HG02840 (cell line): Measurements from ENCODE around the gene ATP11B.
"Not testable (repeated sequence)": the region's sequence is repeated elsewhere in the genome, so short reads cannot be mapped to it uniquely, and the experiment has no call there.

ENCODE experiments used
- ATAC-seq: cut with Tn5 transposase; IDR thresholded peaks from one replicate; pipeline ENCODE4 v1.9.1; 2021; ENCODE audit warnings: mild to moderate bottlenecking, moderate library complexity, moderate number of reproducible peaks; ENCODE audit not compliant: unreplicated experiment, low FRiP score

The ATP11B gene

DNA sequence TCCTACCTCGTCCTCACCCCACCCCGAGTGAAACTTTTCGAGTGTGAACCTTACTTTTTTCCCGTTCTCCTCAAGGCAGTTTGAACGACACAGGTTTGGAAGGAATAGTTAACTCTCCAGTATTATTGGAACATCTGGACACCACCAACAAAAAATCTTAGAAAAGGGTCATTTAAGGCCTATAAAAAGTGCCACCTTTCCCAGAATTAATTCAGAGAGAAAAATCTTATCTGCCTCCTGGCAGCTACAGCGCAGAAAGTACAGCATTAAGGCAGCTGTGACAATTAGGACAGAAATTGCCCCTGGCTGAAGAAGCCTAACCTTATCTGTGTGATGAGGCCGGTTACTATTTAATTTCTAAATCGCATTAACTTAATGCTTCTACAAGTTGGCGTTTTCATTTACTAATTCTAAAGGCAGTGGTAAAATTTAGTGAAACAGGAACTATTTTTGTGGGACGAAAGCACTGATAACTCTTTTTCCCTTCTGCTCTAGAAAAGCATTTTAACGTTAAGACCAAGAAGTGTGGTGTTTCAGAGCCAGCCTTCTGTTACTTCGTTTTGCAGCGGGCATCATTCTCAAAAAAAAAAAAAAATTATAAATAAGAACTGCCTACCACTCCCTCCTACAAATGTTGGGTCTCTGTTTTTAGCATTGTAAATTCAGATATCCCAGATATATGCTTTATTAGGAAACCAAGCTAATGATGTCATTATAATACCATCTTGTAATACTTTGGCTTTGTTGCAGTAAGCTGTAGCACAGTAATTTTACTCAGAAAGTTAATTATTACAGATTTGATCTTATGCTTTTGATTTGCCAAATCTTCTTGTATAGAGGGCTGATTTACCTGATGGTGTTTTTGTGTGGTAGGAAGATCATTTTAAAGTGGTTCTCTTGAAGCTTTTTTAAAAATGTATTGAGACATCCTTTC is 1.4 kb downstream of the ATP11B start:
- ATAC-seq: no peak

DNA sequence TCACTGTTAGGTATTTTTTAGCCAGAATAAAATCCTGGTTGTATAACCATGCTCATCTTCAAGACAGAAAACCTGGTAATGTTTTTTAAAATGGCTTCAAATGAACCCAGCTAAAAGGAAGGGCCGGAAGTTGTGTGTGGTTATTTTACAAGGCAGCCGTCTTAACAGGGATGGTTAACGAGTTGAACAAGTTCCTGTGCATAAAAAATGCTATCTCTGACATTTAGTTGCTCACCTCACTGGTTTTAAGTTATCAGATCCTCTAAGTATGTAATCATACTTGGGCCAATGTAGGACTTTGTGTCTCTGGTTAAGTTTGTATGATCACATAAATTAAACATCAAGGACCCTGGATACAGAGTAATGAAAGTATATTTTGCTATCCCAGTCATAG is 2.1 kb downstream of the ATP11B start:
- no peak for ATAC-seq

DNA sequence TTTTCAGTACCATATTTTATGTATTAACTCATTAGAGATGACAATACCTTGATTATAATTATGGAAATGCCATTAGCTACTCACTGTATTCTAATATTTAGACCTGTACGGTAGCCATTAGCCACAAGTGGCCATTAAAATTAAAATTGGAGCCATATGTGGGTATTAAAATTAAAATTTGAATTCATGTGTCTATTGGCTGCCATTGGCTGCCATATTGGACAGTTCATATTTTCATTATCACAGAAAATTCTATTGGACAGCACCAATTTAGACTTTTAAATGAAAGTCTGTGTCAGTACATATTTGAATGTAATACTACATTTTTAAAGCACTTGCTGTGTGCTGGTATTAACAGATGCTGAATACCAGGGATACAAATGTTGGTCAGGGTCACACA is 3.0 kb downstream of the ATP11B start:
- ATAC-seq: no peak

DNA sequence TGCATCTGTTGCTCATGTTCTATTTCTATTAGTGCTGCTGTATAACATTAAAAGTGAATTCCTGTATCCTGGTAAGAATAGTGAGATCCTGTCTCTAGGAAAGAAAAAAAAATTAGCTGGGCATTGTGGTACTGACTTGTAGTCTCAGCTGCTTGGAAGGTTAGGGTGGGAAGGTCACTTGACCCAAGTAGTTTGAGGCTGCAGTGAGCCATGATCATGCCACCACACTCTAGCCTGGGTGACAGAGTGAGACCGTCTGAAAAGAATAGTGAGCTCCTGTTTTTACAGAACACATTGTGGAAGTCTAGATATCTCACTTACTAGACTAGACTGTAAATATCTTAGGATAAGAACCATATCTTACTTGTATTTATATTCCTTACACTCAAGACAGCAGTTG is 4.6 kb downstream of the ATP11B start:
- ATAC-seq: no peak

DNA sequence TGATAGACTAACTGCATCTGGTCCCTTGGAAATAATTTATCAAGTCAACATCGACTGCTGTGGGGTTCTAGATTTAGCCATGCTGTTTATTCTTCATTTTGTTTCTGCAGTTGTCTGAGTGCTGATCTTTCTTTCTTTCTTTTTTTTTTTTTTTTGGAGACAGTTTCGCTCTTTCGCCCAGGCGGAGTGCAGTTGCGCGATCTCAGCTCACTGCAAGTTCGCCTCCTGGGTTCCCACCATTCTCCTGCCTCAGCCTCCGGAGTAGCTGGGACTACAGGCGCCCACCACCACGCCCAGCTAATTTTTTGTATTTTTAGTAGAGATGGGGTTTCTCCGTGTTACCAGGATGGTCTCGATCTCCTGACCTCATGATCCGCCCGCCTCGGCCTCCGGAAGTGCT is 5.8 kb downstream of the ATP11B start:
- ATAC-seq: not testable (repeated sequence)

DNA sequence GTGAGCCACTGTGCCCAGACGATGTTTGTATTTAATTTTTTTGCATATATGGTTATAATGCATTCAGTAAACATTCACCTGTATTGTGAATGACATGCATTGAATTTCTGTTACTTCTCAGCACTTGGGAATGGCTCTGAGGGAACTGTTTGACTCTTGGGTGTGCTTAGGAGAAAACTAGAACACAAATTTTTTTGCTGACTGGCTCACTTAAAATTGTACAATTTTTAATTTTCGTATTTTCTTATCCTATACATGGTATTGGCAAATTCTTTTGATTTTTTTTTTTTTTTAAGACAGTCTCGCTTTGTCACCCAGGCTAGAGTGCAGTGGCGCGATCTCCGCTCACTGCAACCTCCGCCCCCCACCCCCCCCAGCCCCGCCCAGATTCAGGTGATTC is 7.2 kb downstream of the ATP11B start:
- ATAC-seq: no peak

DNA sequence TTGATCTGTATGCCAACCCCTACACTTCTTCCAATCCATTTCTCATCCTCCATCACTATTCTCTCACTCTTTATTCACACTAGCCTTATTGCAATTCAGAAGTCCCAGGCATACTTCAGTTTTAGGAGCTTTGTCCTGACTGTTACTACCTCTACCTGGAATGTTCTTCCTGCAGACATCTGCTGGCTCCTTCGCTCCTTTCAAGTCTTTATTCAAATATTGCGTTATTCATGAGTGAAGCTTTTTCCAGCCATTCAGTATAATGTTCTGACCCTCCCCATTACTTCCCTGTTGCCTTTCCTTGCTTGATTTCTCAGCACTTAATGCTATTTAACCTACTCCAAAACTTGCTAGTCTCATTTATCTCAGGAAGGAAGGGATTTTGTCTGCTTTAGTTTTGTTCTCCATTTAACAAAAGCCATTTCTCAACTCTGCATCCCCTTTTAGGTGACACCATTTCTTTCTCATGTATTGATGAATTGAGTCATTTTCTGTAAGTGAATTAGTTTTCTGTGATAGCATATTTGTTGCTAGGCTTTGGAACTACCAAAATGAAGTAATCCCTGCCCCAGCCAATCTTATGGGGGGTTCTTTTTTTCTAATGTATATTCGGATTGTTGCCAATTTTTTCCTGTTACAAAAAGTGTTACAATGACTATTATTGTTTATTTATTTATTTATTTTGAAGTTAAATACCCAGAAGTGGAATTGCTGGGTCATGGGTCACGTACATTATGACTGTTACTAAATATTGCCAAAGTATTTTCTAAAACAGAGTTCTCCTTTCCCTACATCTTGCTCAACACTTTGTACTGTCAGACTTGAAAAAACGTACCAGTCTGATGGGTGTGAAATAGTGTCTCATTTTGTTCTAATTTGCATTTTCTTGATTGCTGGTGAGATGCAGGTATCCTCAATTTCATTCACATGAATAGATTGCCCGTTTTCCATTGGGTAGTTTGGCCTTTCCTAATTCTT is 9.4 kb downstream of the ATP11B start:
- ATAC-seq: no peak

DNA sequence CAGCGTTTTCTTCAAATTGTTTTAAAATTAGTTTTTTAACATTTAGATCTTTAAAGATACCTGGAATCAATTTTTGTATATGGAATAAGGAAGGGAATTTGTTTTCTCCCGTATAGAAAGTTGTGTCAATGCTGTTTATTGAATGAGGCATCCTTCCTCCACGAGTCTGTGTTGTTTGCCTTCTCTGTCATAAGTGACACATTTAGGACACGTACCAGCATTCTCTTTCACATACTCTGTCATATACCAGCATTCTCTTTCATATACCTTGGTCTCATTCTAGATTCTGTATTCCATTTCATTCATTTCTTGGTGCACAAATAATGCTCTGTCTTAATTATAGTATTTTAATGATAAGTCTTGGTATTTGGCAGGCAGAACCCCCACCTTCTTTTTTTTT is 10.3 kb downstream of the ATP11B start:
- no peak for ATAC-seq

DNA sequence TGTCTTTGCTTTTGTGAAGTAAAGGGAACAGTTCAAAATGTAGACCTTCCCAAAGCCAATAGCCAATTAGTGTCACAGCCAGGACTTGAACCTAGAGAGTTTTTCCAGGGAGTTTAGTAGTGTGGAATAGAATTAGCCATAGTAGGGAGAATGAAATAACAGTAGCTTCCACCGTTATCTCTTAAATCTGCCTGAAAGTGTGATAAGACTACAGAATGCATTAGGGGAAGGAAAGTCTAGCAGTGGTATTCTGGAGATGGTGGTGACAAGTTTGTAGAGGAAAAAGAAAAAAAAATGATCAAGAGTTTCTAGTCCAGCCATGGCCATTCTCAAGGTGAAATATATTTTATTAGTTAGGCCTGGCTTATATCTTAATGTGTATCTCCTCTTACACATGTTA is 13.8 kb downstream of the ATP11B start:
- no peak for ATAC-seq

DNA sequence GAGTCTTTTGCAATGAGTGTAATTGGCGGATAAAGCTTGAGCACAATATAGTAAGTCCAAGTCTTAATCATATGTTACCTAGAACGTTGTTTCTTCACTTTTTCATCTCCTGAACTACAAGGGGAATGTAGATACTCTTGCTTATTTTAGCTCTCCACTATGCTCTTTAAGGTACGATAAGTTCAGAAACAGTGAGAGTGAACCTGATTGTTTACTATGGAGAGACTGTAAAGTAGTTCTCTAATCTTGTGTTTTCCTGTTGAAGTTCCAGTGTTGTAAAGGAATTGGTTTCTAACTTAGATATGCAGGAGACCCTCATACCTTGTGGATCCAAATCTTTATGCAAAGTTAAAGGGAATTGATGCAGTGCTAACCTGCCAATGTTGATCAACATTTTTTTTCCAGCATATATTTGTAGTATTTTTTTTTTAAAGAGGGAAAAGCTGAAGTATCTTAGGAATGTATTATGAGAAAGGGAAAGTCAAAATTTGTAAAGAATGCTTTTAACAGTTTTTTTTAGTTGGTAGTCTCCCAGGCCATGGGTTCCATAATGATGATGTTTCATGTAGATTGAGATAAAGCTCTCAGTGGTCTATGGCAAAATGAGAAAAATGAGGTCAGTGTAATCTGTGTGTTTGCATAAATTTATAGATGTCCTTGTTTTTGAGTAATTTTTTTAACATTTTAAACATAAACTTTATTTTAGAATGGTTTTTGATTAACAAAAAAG is 14.9 kb downstream of the ATP11B start:
- ATAC-seq: no peak

DNA sequence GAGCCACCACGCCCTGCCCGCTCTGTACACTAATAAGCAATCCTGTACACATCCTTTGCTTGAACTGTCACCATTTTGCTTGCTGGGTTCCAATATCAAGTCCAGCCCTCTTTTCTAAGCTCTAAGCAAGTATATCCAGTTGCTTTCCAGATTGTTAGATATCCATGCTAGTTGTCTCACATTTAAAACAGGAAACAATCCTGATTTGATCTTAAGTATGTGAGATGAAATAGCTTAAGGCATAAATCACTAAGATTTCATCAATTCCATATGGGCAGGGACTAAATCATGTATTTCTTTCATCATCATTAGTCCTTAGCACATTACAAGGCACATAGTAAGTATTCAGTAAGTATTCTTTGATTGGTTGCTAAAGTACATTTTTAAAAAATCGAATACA is 16.2 kb downstream of the ATP11B start:
- no peak for ATAC-seq

DNA sequence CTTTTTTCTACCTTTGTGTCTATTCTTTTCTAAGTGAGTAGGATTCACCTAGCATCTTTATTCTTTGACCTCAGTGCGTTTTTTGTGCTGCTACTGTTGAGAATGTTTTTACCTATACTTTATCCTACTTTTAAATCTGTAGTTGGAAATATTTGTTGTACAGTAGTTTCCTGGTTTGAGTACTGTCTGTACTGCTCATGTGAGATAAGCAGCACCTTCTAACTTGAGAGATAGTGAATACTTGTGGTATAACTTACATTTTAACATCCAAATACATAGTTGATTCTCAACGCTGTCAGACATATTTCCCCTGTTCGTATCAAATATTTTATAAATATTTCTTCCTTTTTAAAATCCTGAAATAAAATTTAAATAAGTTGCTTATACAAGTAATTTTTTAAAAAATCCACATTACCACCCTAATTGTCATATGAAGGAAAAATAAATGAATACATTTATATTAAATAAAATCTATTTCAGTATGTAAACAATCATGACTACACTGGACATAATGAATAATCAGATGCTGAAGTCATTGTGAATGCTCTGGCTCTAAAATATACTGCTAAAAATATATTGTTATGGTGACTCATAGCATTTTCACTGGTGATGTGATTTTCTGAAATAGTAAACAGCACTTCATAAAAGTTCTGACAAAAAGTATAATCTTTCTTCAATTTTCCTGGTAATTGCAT is 17.4 kb downstream of the ATP11B start:
- no peak for ATAC-seq

DNA sequence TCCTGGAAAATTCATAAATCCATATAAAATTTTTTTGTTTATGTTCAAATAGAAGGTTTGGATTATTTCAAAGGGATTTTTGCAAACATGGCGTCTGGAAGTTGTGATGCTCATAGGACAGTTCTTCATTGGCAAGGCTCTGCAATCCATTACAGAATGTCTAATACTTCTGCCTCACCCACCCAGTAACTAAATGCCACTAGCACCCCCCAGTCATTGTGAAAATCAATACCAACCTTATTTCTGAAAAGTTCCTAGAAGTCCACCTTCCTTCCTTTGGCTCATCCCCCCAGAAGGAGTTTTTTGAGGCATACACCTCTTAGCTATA is 17.9 kb downstream of the ATP11B start:
- ATAC-seq: no peak

DNA sequence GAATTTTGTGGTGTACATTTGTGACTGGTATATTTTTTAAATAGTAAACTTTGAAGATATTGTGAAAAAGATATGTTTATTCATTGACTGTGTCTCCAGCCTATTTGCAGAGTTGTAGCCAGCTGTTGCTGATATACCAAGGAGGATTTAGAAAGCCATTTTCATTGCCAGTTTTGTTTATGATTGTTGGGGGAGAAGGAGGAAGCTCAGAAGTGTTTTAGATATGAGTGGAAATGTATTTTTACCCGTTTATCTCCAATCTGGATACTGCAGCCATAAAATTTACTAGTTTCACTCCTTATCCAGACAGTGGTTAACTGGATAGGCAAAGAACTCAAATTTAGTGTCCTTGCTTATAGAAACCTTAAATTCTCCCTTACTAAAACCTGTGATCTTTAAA is 18.8 kb downstream of the ATP11B start:
- ATAC-seq: no peak

DNA sequence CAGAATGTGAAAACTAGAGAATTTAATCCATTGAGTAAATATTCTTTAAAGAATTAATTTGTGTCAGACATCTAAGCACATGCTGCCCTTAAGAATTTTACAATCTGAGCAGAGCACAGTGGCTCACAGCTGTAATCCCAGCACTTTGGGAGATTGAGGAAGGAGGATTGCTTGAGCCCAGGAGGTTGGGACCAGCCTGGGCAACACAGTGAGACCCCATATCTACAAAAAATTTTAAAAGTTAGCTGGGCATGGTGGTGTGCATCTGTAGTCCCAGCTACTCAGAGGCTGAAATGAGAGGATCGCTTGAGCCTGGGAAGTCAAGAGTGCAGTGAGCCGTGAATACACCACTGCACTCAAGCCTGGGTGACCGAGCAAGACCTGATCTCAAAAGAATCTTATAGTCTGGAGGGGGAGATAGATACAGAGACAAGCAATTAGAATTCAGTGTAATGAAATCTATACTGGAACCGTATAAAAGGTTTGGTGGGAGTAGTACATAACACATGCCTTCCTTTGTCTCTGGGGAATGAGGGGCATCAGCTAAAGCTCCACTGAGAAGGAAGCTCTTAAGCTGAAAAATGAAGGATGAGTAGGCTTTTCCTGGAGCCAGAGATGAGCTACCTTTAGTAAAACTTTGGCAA is 21.2 kb downstream of the ATP11B start:
- ATAC-seq: no peak

DNA sequence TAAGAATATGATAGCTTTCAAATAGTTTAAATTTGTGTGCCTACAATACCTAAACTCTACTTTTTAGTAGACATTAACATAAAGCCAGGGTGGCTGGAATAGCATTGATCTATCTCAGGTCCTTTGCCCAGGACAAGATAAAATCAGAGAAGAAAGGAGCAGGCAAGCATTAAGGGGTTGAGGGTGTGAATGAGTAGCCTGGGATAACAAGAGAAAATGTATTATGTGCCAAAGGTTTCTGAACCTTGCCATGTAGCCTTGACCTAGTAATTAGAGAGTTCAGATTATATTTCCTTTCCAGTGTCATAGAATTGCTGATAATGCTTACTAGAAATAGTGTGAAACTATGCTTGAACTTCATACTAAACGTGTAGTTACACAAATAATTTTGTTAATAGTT is 22.9 kb downstream of the ATP11B start:
- no peak for ATAC-seq

DNA sequence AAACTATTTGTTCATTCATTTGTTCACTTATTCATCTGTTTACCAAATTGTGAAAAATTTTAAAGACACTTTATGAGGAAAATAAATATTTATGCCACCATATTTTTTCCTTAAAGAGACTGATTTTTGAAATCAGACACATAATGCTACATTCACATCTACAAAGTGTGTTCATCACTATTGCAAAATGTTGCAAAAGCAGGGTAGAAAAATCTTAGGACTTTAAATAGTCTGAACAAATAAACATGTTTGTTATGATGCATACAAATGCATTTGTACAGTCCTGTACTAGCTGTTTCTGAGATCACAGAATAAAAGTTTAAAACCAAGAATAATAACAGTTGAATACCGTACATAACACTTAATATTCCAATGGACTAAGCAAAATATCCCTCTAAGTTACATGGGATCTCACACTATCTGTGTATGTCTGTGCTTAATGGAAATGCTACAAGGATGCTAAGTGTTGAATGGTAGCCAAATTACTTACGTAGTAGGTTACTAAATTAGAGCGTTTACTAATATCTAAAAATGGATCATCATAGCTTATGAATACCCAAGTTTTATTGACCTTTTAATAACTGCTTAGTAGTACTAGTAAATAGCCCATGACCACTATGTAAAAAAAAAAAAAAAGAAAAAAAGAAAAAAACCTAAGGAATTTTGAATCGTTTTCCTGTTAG is 25.1 kb downstream of the ATP11B start:
- ATAC-seq: no peak

DNA sequence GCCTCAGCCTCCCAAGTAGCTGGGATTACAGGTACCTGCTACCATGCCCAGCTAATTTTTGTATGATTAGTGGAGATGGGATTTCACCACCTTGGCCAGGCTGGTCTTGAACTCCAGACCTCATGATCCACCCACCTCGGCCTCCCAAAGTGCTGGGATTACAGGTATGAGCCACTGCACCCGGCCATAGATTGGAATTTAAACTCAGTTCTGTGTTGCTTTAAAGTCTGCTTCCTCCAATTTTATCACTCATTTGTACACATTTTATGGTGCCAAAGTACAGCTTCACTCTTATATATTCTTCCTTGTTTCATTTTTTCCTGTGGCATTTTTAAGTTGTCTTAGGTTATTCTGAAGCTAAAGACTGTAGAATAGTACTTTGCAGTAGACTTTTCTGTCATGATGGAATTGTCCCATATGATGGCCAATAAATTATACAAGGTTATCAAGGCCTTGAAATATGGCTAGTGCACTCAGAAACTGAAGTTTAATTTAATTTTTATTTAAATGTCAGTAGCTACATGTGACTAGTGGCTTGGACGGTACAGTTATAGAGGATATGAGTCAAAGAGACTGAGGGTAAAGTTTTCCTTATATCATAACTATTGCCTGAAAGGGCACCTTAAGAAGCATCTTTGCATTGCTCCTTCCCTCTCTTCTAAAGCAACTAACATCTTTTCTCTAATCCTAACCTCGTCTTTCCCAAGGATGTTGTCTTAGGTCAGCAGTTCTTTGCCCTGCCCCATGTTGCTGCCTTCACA is 28.1 kb downstream of the ATP11B start:
- ATAC-seq: no peak
